K562 (cell line): ENCODE data around the gene CLEC1A. TPM values are rescaled to one million over a fixed set of nuclear protein-coding genes. Genes with fewer than 3 reads are reported as not detected.

Experiments
- ATAC-seq: fragments of 200-7000 bp; cut with Tn5 transposase; 3 replicates; pipeline ENCODE4 v1.9.1; 2020; ENCODE audit warnings: moderate library complexity
- BruUV-seq: library from RNA; stranded (reverse); fragments of 400-500 nt; replicated peaks from 2 replicates; lab custom pipeline; 2021; lab: Mats Ljungman, UMichigan
- CTCF ChIA-PET: fragments of 300-600 bp; formaldehyde crosslinking; extraction: SDS; loops from one replicate; lab custom pipeline; 2021; ENCODE audit warnings: low intra/inter-chr PET ratio; lab: Yijun Ruan, JAX
- POLR2A ChIA-PET: fragments of 300-600, 350-650 bp; sonication (Branson Sonifier 250); formaldehyde crosslinking; extraction: SDS; loops from one replicate; lab custom pipeline; 2021; ENCODE audit warnings: antibody characterized with exemption, inconsistent platforms; lab: Yijun Ruan, JAX
- DNase-seq, 4 experiments: peaks; one replicate each; pipeline versions ENCODE4 v3.0.0 to v3.0.0-alpha.2; 2011 to 2018; ENCODE audit warnings: low spot score in 3 of 4, mixed read lengths in 3 of 4; ENCODE audit errors: extremely low read depth in 1 of 4
- FAIRE-seq: peaks from 2 replicates; lab custom pipeline; 2011; peaks lifted over from hg19 to GRCh38; lab: Jason Lieb, UNC
- H2AFZ ChIP-seq: 2 replicates; pipeline ENCODE4 v1.6.0; 2011; ENCODE audit warnings: low read depth, low read length, control low read depth, inconsistent platforms
- H3K27ac ChIP-seq: fragments of 200-600 bp; 3 replicates; pipeline ENCODE4 v1.8.0; 2011; ENCODE audit warnings: low read depth, mild to moderate bottlenecking, control low read depth, inconsistent platforms, low read length, moderate library complexity, mixed read lengths; ENCODE audit errors: extremely low read depth
- H3K27me3 ChIP-seq, 2 experiments: fragments of 300-600 bp in 1 of 2; 2 replicates in 1 of 2; 3 replicates in 1 of 2; pipeline versions ENCODE4 v1.6.0 to v1.8.0; 2011; ENCODE audit warnings: inconsistent platforms in 2 of 2, low read length in 2 of 2, mild to moderate bottlenecking in 1 of 2, mixed read lengths in 1 of 2, moderate library complexity in 1 of 2; ENCODE audit not compliant: control insufficient read depth in 2 of 2, insufficient read depth in 2 of 2
- H3K36me3 ChIP-seq: fragments of 300-600 bp; 3 replicates; pipeline ENCODE4 v1.8.0; 2011; ENCODE audit warnings: mild to moderate bottlenecking, low read length, inconsistent platforms; ENCODE audit not compliant: control insufficient read depth, insufficient read depth
- H3K4me1 ChIP-seq, 2 experiments: fragments of 200-600 bp in 1 of 2; replicated peaks in 1 of 2; 2 replicates in 1 of 2; 3 replicates in 1 of 2; pipeline versions ENCODE4 v1.5.1 to v1.8.0; 2011; ENCODE audit warnings: inconsistent platforms in 2 of 2, low read length in 2 of 2, mild to moderate bottlenecking in 1 of 2, mixed read lengths in 1 of 2, moderate library complexity in 1 of 2; ENCODE audit not compliant: control insufficient read depth in 2 of 2, insufficient read depth in 2 of 2
- H3K4me2 ChIP-seq: 2 replicates; pipeline ENCODE4 v1.6.1; 2011; ENCODE audit warnings: low read length, control low read depth, inconsistent platforms, mixed read lengths; ENCODE audit not compliant: insufficient read depth
- H3K4me3 ChIP-seq: fragments of 200-600 bp; sonication (generic), shearing (Covaris generic); 2 replicates; pipeline ENCODE4 v1.5.1; 2016; ENCODE audit warnings: control low read depth, inconsistent platforms
- H3K79me2 ChIP-seq: fragments of 200-600 bp; 3 replicates; pipeline ENCODE4 v1.8.0; 2011; ENCODE audit warnings: low read length, inconsistent platforms; ENCODE audit not compliant: control insufficient read depth, insufficient read depth
- H3K9ac ChIP-seq, 2 experiments: 2 replicates each; pipeline versions ENCODE4 v1.6.0 to v1.6.1; 2011; ENCODE audit warnings: low read depth in 2 of 2, low read length in 2 of 2, control low read depth in 1 of 2, inconsistent platforms in 1 of 2, mild to moderate bottlenecking in 1 of 2, mixed read lengths in 1 of 2; ENCODE audit not compliant: insufficient read depth in 1 of 2
- H3K9me1 ChIP-seq: one replicate; pipeline ENCODE4 v1.6.0; 2011; ENCODE audit warnings: inconsistent platforms, mild to moderate bottlenecking, low read length, moderate library complexity; ENCODE audit not compliant: control insufficient read depth, insufficient read depth
- H3K9me3 ChIP-seq: replicated peaks from 2 replicates; pipeline ENCODE4 v1.5.1; 2011; ENCODE audit warnings: low read depth, low read length, inconsistent platforms; ENCODE audit not compliant: control insufficient read depth, insufficient read depth
- H4K20me1 ChIP-seq: replicated peaks from 2 replicates; pipeline ENCODE4 v1.6.1; 2011; ENCODE audit warnings: low read length, inconsistent platforms, mixed read lengths; ENCODE audit not compliant: control insufficient read depth, insufficient read depth
- ADNP ChIP-seq: fragments of 200-800 bp; sonication (Bioruptor generic); IDR thresholded peaks from 2 replicates; pipeline ENCODE4 v1.6.1; 2016; ENCODE audit warnings: missing genetic modification characterization, missing compliant biosample characterization
- DIDO1 ChIP-seq: fragments of 450-650 bp; IDR thresholded peaks from 2 replicates; pipeline ENCODE4 v1.6.1; 2016; ENCODE audit warnings: low read depth, missing biosample characterization, missing genetic modification characterization
- FUS ChIP-seq: fragments of 200-400 bp; formaldehyde crosslinking; optimal IDR thresholded peaks from 2 replicates; pipeline ENCODE3; 2017; ENCODE audit warnings: low read depth, low read length
- GABPA ChIP-seq: fragments of 200-800 bp; sonication (Bioruptor generic); conservative IDR thresholded peaks from 2 replicates; pipeline ENCODE4 v1.6.1; 2016; ENCODE audit warnings: low read depth, missing genetic modification characterization, missing compliant biosample characterization
- NBN ChIP-seq: fragments of 450-650 bp; IDR thresholded peaks from 2 replicates; pipeline ENCODE4 v1.6.1; 2016; ENCODE audit warnings: low read depth, mild to moderate bottlenecking
- NFIX ChIP-seq: fragments of 250-450 bp; sonication (Bioruptor Pico); IDR thresholded peaks from 2 replicates; pipeline ENCODE4 v1.4.0; 2020; ENCODE audit warnings: low read depth, mild to moderate bottlenecking, moderate library complexity
- POLR2H ChIP-seq: IDR thresholded peaks from 2 replicates; pipeline ENCODE4 v1.6.1; 2016; ENCODE audit warnings: missing genetic modification characterization, low read depth, mild to moderate bottlenecking, control low read depth, missing compliant biosample characterization, moderate library complexity
- SMARCE1 ChIP-seq: fragments of 450-650 bp; IDR thresholded peaks from 2 replicates; pipeline ENCODE4 v1.7.1; 2016; ENCODE audit warnings: mild to moderate bottlenecking
- ZNF212 ChIP-seq: fragments of 450-650 bp; formaldehyde crosslinking; IDR thresholded peaks from 2 replicates; pipeline ENCODE4 v1.4.0; 2020; ENCODE audit warnings: mild to moderate bottlenecking
- ZNF551 ChIP-seq: fragments of 250-450 bp; sonication (Bioruptor Pico); IDR thresholded peaks from 2 replicates; pipeline ENCODE4 v1.5.0; 2021; ENCODE audit warnings: mild to moderate bottlenecking, moderate library complexity
- WGBS: fragments of 100-300 bp; shearing (Covaris generic); methylation state at CpG from one replicate; pipeline ENCODE4 v1.1.6; 2016; ENCODE audit warnings: low coverage, mixed read lengths; ENCODE audit not compliant: insufficient coverage; ENCODE audit errors: missing lambda C conversion rate; 5-methylcytosine and 5-hydroxymethylcytosine counted together
- in situ Hi-C: fragments of 300-500 bp; cut with MboI; formaldehyde crosslinking; loops from 4 replicates; pipeline ENCODE4 v1.15.0; 2018; ENCODE audit warnings: inconsistent platforms, mixed read lengths
- intact Hi-C: fragments of 100-400 bp; cut with micrococcal nuclease; formaldehyde crosslinking; loops from 2 replicates; pipeline ENCODE4 v1.14.2; 2022
- polyA plus RNA-seq, 8 experiments: library from polyadenylated mRNA; depleted of rRNA in 4 of 8; stranded (reverse) in 5 of 8; unstranded in 3 of 8; fragments of >200 nt; fragmentation: Nextera tagmentation in 2 of 8; fragmentation: Illumina TruSeq in 1 of 8; extraction: Ambion mirVana in 2 of 8; extraction: Trizol in 1 of 8; gene quantifications; 2 replicates each; pipeline versions ENCODE4 v1.2.1 to v1.2.3, GENCODE V29; 2011 to 2014; ENCODE audit warnings: inconsistent platforms in 1 of 8, missing spikeins in 1 of 8
- total RNA-seq, 7 experiments: library from RNA; depleted of rRNA in 6 of 7; stranded (reverse); fragments of >200 nt in 6 of 7; fragmentation: Illumina TruSeq in 2 of 7; extraction: Trizol in 2 of 7; gene quantifications; 2 replicates each; pipeline versions ENCODE4 v1.2.1 to v1.2.3, GENCODE V29; 2011 to 2021; ENCODE audit warnings: low replicate concordance in 1 of 7
- TF ChIP-seq, protein P1 (sequence below): fragments of 250-450 bp; sonication (Bioruptor Pico); IDR thresholded peaks from 2 replicates; pipeline ENCODE4 v1.9.0; 2021; ENCODE audit warnings: mild to moderate bottlenecking, inconsistent platforms
- TF ChIP-seq, protein P2 (sequence below): sonication (generic); formaldehyde crosslinking; IDR thresholded peaks from 2 replicates; pipeline ENCODE4 v1.8.1; 2023; ENCODE audit warnings: mild to moderate bottlenecking, missing genetic modification reagents
- TF ChIP-seq, protein P3 (sequence below): fragments of 250-450 bp; sonication (Bioruptor Pico); IDR thresholded peaks from 2 replicates; pipeline ENCODE4 v1.4.0; 2020; ENCODE audit warnings: mild to moderate bottlenecking, moderate library complexity

The CLEC1A gene
- total and polyA plus RNA-seq, 9 of the 15 experiments (the other 6 are each of a cell fraction or from before 2014, with no cell fraction given): 0.04 TPM; not detected in 8

DNA sequence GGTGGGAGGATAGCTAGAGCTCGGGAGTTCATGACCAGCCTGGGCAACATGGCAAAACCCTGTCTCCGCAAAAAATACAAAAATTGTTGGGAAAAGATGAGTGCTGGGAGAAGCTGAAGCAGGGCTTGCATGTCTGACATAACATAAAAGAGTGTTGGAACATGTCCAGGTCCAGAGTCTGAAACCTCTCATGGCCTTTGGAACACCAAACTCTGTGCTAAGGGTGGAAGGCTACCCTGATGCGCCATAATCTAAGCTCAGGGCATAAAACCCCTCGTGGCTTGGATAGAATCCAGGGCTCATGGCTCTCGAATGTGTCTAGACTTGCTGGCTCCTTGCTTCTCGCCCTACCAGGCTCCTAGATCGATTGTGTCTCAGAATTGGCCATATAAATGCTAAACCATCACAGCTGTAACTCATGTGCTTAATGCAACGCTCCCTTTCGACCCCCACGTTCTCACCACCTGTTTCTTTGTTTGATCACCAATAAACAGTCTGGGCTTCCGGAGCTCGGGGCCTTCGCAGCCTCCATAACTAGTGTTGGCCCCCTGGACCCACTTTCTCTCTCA is 37.9 kb upstream of the CLEC1A start:
- TF ChIP-seq, protein P1, sequence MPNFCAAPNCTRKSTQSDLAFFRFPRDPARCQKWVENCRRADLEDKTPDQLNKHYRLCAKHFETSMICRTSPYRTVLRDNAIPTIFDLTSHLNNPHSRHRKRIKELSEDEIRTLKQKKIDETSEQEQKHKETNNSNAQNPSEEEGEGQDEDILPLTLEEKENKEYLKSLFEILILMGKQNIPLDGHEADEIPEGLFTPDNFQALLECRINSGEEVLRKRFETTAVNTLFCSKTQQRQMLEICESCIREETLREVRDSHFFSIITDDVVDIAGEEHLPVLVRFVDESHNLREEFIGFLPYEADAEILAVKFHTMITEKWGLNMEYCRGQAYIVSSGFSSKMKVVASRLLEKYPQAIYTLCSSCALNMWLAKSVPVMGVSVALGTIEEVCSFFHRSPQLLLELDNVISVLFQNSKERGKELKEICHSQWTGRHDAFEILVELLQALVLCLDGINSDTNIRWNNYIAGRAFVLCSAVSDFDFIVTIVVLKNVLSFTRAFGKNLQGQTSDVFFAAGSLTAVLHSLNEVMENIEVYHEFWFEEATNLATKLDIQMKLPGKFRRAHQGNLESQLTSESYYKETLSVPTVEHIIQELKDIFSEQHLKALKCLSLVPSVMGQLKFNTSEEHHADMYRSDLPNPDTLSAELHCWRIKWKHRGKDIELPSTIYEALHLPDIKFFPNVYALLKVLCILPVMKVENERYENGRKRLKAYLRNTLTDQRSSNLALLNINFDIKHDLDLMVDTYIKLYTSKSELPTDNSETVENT (CRISPR knock-in tag): no peak
- TF ChIP-seq ZNF551 (CRISPR knock-in tag) (no peak), NBN (no peak), ADNP (tag) (no peak), DIDO1 (tag) (no peak), FUS (no peak), NFIX (no peak), ZNF212 (no peak), POLR2H (tag) (no peak), SMARCE1 (no peak), GABPA (tag) (no peak)
- TF ChIP-seq, protein P2, sequence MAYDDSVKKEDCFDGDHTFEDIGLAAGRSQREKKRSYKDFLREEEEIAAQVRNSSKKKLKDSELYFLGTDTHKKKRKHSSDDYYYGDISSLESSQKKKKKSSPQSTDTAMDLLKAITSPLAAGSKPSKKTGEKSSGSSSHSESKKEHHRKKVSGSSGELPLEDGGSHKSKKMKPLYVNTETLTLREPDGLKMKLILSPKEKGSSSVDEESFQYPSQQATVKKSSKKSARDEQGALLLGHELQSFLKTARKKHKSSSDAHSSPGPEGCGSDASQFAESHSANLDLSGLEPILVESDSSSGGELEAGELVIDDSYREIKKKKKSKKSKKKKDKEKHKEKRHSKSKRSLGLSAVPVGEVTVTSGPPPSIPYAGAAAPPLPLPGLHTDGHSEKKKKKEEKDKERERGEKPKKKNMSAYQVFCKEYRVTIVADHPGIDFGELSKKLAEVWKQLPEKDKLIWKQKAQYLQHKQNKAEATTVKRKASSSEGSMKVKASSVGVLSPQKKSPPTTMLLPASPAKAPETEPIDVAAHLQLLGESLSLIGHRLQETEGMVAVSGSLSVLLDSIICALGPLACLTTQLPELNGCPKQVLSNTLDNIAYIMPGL (CRISPR knock-in tag): no peak
- TF ChIP-seq, protein P3, sequence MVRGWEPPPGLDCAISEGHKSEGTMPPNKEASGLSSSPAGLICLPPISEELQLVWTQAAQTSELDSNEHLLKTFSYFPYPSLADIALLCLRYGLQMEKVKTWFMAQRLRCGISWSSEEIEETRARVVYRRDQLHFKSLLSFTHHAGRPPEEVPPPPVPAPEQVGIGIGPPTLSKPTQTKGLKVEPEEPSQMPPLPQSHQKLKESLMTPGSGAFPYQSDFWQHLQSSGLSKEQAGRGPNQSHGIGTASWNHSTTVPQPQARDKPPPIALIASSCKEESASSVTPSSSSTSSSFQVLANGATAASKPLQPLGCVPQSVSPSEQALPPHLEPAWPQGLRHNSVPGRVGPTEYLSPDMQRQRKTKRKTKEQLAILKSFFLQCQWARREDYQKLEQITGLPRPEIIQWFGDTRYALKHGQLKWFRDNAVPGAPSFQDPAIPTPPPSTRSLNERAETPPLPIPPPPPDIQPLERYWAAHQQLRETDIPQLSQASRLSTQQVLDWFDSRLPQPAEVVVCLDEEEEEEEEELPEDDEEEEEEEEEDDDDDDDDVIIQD (CRISPR knock-in tag): no peak
- POLR2A ChIA-PET: no interaction called here
- Histone ChIP-seq H3K4me1 (no peaks in the 10 kb centered on the region), H2AFZ (no peak overlapping the region), H3K9ac (no peak overlapping the region), H3K4me3 (no peak overlapping the region), H3K27ac (no peak overlapping the region), H4K20me1 (no peaks in the 10 kb centered on the region), H3K4me2 (no peak overlapping the region), H3K27me3 (no peaks in the 10 kb centered on the region), H3K9me1 (no peaks in the 10 kb centered on the region), H3K9me3 (no peaks in the 10 kb centered on the region), H3K36me3 (no peaks in the 10 kb centered on the region), H3K79me2 (no peaks in the 10 kb centered on the region)
- in situ Hi-C loops: loop anchor here (25.0 kb wide), 1 partner anchor 324 kb away; no protein-coding TSS in a partner anchor
- no TSS peak for BruUV-seq
- CTCF ChIA-PET: no interaction called here
- no peak for FAIRE-seq
- no peak for DNase-seq
- no peak for ATAC-seq
- 2% methylated on average over 12 of the region's 13 CpGs for WGBS
- intact Hi-C loops: loop anchor here (5.0 kb wide), 1 partner anchor 104 kb away; the partner anchor contains the start of gene CLEC9A
